OCI-LY7 (cell line): Measurements from ENCODE around the gene CPT1A. TPM values are rescaled to one million over a fixed set of nuclear protein-coding genes. Genes with fewer than 3 reads are reported as not detected.

Source experiments
- BruUV-seq: library from RNA; stranded (reverse); fragments of 400-500 nt; replicated peaks from 2 replicates; lab custom pipeline; 2021; lab: Mats Ljungman, UMichigan
- CTCF ChIA-PET: fragments of 300-600 bp; sonication (Branson Sonifier 250); formaldehyde crosslinking; loops from one replicate; lab custom pipeline; 2022; ENCODE audit warnings: antibody characterized with exemption; ENCODE audit not compliant: unreplicated experiment; lab: Charles Lee
- POLR2A ChIA-PET: fragments of 300-600 bp; sonication (Branson Sonifier 250); formaldehyde crosslinking; loops from one replicate; lab custom pipeline; 2022; ENCODE audit warnings: antibody characterized with exemption; lab: Charles Lee
- DNase-seq: peaks from one replicate; pipeline ENCODE4 v3.0.0-alpha.2; 2015; ENCODE audit warnings: low spot score
- H2AFZ ChIP-seq: fragments of 200-600 bp; sonication (generic), shearing (Covaris generic); 2 replicates; pipeline ENCODE4 v1.6.1; 2014; ENCODE audit warnings: mild to moderate bottlenecking, antibody characterized with exemption, low read length, moderate library complexity
- H3K27ac ChIP-seq: fragments of 200-600 bp; sonication (generic); 2 replicates; pipeline ENCODE4 v1.5.1; 2014; ENCODE audit warnings: mixed run types, low read depth, mild to moderate bottlenecking, moderate library complexity, low read length, inconsistent platforms; ENCODE audit not compliant: poor library complexity, severe bottlenecking
- H3K36me3 ChIP-seq: fragments of 200-600 bp; sonication (generic); 2 replicates; pipeline ENCODE4 v1.6.1; 2014; ENCODE audit warnings: mild to moderate bottlenecking, antibody characterized with exemption, low read length, moderate library complexity, mixed read lengths; ENCODE audit not compliant: insufficient read depth
- H3K4me1 ChIP-seq: fragments of 200-600 bp; sonication (generic); 2 replicates; pipeline ENCODE4 v1.5.1; 2014; ENCODE audit warnings: mild to moderate bottlenecking, low read length; ENCODE audit not compliant: insufficient read depth, poor library complexity, severe bottlenecking
- H3K4me2 ChIP-seq: fragments of 200-600 bp; sonication (generic); 2 replicates; pipeline ENCODE4 v1.6.1; 2014; ENCODE audit warnings: mild to moderate bottlenecking, low read length
- H3K4me3 ChIP-seq: fragments of 200-600 bp; sonication (generic); 2 replicates; pipeline ENCODE4 v1.5.1; 2014; ENCODE audit warnings: mild to moderate bottlenecking, low read depth, low read length; ENCODE audit not compliant: poor library complexity, severe bottlenecking
- H3K79me2 ChIP-seq: fragments of 200-600 bp; sonication (generic); 2 replicates; pipeline ENCODE4 v1.6.1; 2016; ENCODE audit warnings: low read depth, mild to moderate bottlenecking, low read length, moderate library complexity, mixed read lengths; ENCODE audit not compliant: insufficient read depth
- H3K9me2 ChIP-seq: fragments of 200-600 bp; sonication (generic); 2 replicates; pipeline ENCODE4 v1.6.1; 2016; ENCODE audit warnings: mild to moderate bottlenecking, low read length, mixed read lengths; ENCODE audit not compliant: insufficient read depth
- H3K9me3 ChIP-seq: fragments of 200-600 bp; sonication (generic); 2 replicates; pipeline ENCODE4 v1.6.1; 2014; ENCODE audit warnings: mild to moderate bottlenecking, mixed run types, low read length, mixed read lengths
- H4K20me1 ChIP-seq: fragments of 200-600 bp; sonication (generic); 2 replicates; pipeline ENCODE4 v1.6.1; 2014; ENCODE audit warnings: mild to moderate bottlenecking, antibody characterized with exemption, low read length, moderate library complexity, mixed read lengths; ENCODE audit not compliant: insufficient read depth
- EZH2phosphoT487 ChIP-seq: fragments of 200-600 bp; sonication (generic); IDR thresholded peaks from 2 replicates; pipeline ENCODE4 v1.6.1; 2018; ENCODE audit warnings: low read depth, borderline replicate concordance, mild to moderate bottlenecking, mixed run types, antibody characterized with exemption, low read length, moderate library complexity, mixed read lengths
- intact Hi-C: fragments of 100-400 bp; cut with micrococcal nuclease; formaldehyde crosslinking; loops from one replicate; pipeline ENCODE4 v1.10.0; 2022; ENCODE audit not compliant: unreplicated experiment
- total RNA-seq, 2 experiments: library from RNA; depleted of rRNA in 1 of 2; stranded (reverse); fragments of >200 nt in 1 of 2; shearing (Covaris generic) in 1 of 2; gene quantifications; 2 replicates each; pipeline ENCODE4 v1.2.3, GENCODE V29; 2014 to 2022
- TF ChIP-seq, protein P1 (sequence below): fragments of 200-600 bp; sonication (generic); conservative IDR thresholded peaks from 2 replicates; pipeline ENCODE4 v1.5.1; 2014; ENCODE audit warnings: mild to moderate bottlenecking, antibody characterized with exemption, low read length, moderate library complexity, mixed read lengths

The CPT1A gene
- total RNA-seq, 2 experiments from 2014 or later: 7.0 to 17.2 TPM

- Histone ChIP-seq H3K36me3 (no peaks in the 10 kb centered on the region), H3K79me2 (no peaks in the 10 kb centered on the region), H3K27ac (no peak overlapping the region), H3K4me1 (no peaks in the 10 kb centered on the region), H3K9me3 (no peaks in the 10 kb centered on the region), H2AFZ (no peak overlapping the region), H3K9me2 (no peaks in the 10 kb centered on the region), H3K4me3 (no peak overlapping the region), H4K20me1 (no peaks in the 10 kb centered on the region), H3K4me2 (no peak overlapping the region)
- ChIA-PET CTCF (no interaction called here), POLR2A (no interaction called here)
- no TSS peak for BruUV-seq
- intact Hi-C loops: no loop called here
- TF ChIP-seq, protein P1, sequence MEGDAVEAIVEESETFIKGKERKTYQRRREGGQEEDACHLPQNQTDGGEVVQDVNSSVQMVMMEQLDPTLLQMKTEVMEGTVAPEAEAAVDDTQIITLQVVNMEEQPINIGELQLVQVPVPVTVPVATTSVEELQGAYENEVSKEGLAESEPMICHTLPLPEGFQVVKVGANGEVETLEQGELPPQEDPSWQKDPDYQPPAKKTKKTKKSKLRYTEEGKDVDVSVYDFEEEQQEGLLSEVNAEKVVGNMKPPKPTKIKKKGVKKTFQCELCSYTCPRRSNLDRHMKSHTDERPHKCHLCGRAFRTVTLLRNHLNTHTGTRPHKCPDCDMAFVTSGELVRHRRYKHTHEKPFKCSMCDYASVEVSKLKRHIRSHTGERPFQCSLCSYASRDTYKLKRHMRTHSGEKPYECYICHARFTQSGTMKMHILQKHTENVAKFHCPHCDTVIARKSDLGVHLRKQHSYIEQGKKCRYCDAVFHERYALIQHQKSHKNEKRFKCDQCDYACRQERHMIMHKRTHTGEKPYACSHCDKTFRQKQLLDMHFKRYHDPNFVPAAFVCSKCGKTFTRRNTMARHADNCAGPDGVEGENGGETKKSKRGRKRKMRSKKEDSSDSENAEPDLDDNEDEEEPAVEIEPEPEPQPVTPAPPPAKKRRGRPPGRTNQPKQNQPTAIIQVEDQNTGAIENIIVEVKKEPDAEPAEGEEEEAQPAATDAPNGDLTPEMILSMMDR: no peak
- TF ChIP-seq EZH2phosphoT487: no peak
- no peak for DNase-seq
Observed at GRCh38 chr11:68796801-68797200, 44.9 kb downstream of the CPT1A start.

DNA sequence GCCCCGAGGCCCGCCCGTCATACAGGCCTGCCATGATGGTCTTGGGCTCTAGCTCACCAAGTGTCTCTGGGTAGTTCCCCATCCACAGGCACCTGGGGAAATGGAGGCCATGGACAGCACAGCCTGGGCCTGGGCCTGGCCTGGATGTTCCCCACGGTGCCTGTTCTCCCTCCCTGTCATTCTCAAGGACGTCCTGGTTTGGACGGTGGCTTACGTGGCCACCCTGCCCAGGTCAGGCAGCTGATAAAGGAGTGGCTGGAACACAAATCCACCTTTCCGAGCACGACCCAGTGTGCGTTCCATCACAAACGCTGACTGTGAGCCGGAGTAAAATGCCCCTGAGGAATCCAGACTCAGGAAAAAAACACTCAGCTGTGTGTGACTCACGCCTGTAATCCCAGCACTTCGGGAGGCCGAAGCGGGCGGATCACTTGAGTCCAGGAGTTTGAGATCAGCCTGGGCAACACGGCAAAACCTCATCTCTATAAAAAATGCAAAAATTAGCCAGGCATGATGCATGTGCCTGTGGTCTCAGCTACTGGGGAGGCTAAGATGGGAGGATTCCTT, 49.2 kb downstream of the CPT1A start:
- no peaks in the 10 kb centered on the region for H4K20me1 ChIP-seq
- no peaks in the 10 kb centered on the region for H3K9me2 ChIP-seq
- ChIA-PET CTCF (no interaction called here), POLR2A (no interaction called here)
- no peak overlapping the region for H2AFZ ChIP-seq
- no peaks in the 10 kb centered on the region for H3K9me3 ChIP-seq
- no peaks in the 10 kb centered on the region for H3K36me3 ChIP-seq
- TF ChIP-seq, protein P1: no peak
- TF ChIP-seq EZH2phosphoT487: no peak
- no TSS peak for BruUV-seq
- H3K4me2 ChIP-seq: no peak overlapping the region
- intact Hi-C loops: no loop called here
- no peak overlapping the region for H3K4me3 ChIP-seq
- DNase-seq: no peak
- H3K79me2 ChIP-seq: no peaks in the 10 kb centered on the region
- no peak overlapping the region for H3K27ac ChIP-seq
- no peaks in the 10 kb centered on the region for H3K4me1 ChIP-seq

DNA sequence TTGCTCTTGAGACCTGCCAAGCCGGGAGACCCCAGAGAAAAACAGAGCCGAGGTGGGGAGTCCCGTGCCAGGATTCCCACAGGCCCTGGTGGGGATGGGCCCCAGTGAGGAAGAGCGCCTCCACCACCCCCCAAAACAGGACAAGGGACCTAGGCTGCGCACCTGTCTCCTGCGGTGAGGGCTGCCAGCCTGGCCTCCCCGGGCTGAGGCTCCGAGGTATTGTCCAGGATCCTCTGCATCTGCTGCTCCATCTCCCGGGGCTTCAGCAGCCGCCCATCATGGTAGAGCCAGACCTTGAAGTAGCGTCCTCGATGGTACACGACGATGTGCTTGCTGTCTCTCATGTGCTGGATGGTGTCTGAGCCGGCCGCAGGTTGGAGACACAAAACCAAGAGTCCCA, 57.1 kb downstream of the CPT1A start:
- Histone ChIP-seq H4K20me1 (no peaks in the 10 kb centered on the region), H3K36me3 (peaks cover 4% of the 10 kb centered on the region; the same call in 1 of the 2 replicates), H3K4me1 (no peaks in the 10 kb centered on the region), H2AFZ (no peak overlapping the region), H3K9me3 (no peaks in the 10 kb centered on the region), H3K27ac (no peak overlapping the region), H3K4me2 (no peak overlapping the region), H3K9me2 (no peaks in the 10 kb centered on the region), H3K4me3 (no peak overlapping the region), H3K79me2 (no peaks in the 10 kb centered on the region)
- DNase-seq: no peak
- no TSS peak for BruUV-seq
- ChIA-PET CTCF (no interaction called here), POLR2A (no interaction called here)
- TF ChIP-seq, protein P1: no peak
- no peak for TF ChIP-seq EZH2phosphoT487
- intact Hi-C loops: no loop called here
